ENCODE measurements around the gene UBR3.

- no peak for TF ChIP-seq CTCF (IDR thresholded peaks at IDR 0.05; ENCODE audit: poor library complexity, severe bottlenecking)
- TF ChIP-seq MXI1 (conservative IDR thresholded peaks at IDR 0.05; ENCODE audit: poor library complexity, severe bottlenecking) = no peak
- TF ChIP-seq EP300 (conservative IDR thresholded peaks at IDR 0.05; ENCODE audit: poor library complexity, severe bottlenecking) = no peak
- no peak for TF ChIP-seq SMC3 (conservative IDR thresholded peaks at IDR 0.05; ENCODE audit: poor library complexity)
- no peak for TF ChIP-seq POLR2AphosphoS5 (IDR thresholded peaks at IDR 0.05)
- no peak for TF ChIP-seq TAF1 (IDR thresholded peaks at IDR 0.05; ENCODE audit: low read depth)
- no peak for TF ChIP-seq REST (IDR thresholded peaks at IDR 0.05; ENCODE audit: borderline replicate concordance)
- TF ChIP-seq EZH2 (IDR thresholded peaks at IDR 0.05; ENCODE audit: borderline replicate concordance, insufficient read depth, low read length, poor library complexity, severe bottlenecking) = no peak
Observed at GRCh38 chr2:169911119-169911518, 83.9 kb downstream of the UBR3 start.
